HepG2 (cell line): ENCODE results near the gene BCAS1. TPM values are rescaled to one million over a fixed set of nuclear protein-coding genes. Genes with fewer than 3 reads are reported as not detected.

Experiments used
- ATAC-seq: fragments of 200-7000 bp; cut with Tn5 transposase; 3 replicates; pipeline ENCODE4 v1.9.1; 2020; ENCODE audit warnings: mild to moderate bottlenecking, moderate library complexity
- BruUV-seq: library from RNA; stranded (reverse); fragments of 400-500 nt; replicated peaks from 2 replicates; lab custom pipeline; 2021; lab: Mats Ljungman, UMichigan
- CTCF ChIA-PET: fragments of 300-600 bp; formaldehyde crosslinking; extraction: SDS; loops from one replicate; lab custom pipeline; 2021; ENCODE audit warnings: low total read pairs, inconsistent platforms, low intra/inter-chr PET ratio; lab: Yijun Ruan, JAX
- POLR2A ChIA-PET: fragments of 350-600 bp; sonication (Branson Sonifier 250); formaldehyde crosslinking; loops from one replicate; lab custom pipeline; 2020; ENCODE audit warnings: antibody characterized with exemption, inconsistent platforms; lab: Yijun Ruan, JAX
- DNase-seq: peaks from one replicate; pipeline ENCODE4 v3.0.0-alpha.2; 2015; ENCODE audit warnings: low spot score
- FAIRE-seq: peaks from 3 replicates; lab custom pipeline; 2011; peaks lifted over from hg19 to GRCh38; lab: Jason Lieb, UNC
- H2AFZ ChIP-seq: one replicate; pipeline ENCODE4 v1.6.1; 2011; ENCODE audit warnings: low read length, inconsistent platforms
- H3K27ac ChIP-seq: fragments of 300-600 bp; 3 replicates; pipeline ENCODE4 v1.8.0; 2011; ENCODE audit warnings: mixed run types, mild to moderate bottlenecking, mixed read lengths, low read length, inconsistent platforms; ENCODE audit not compliant: insufficient read depth; ENCODE audit errors: extremely low read length
- H3K27me3 ChIP-seq, 2 experiments: fragments of 200-600 bp in 1 of 2; 2 replicates in 1 of 2; 3 replicates in 1 of 2; pipeline versions ENCODE4 v1.6.0 to v1.8.0; 2011; ENCODE audit warnings: low read length in 2 of 2, mild to moderate bottlenecking in 2 of 2, moderate library complexity in 2 of 2, inconsistent platforms in 1 of 2; ENCODE audit not compliant: insufficient read depth in 2 of 2, control insufficient read depth in 1 of 2
- H3K36me3 ChIP-seq, 2 experiments: fragments of 200-600 bp in 1 of 2; replicated peaks in 1 of 2; 2 replicates in 1 of 2; 3 replicates in 1 of 2; pipeline versions ENCODE4 v1.5.1 to v1.8.0; 2011; ENCODE audit warnings: low read length in 2 of 2, inconsistent platforms in 1 of 2; ENCODE audit not compliant: insufficient read depth in 2 of 2, control insufficient read depth in 1 of 2
- H3K4me1 ChIP-seq: 2 replicates; pipeline ENCODE4 v1.5.1; 2012; ENCODE audit warnings: low read length, inconsistent platforms; ENCODE audit not compliant: insufficient read depth
- H3K4me2 ChIP-seq: 2 replicates; pipeline ENCODE4 v1.6.0; 2011; ENCODE audit warnings: low read depth, low read length, inconsistent platforms
- H3K4me3 ChIP-seq, 3 experiments: fragments of 200-600 bp in 1 of 3; sonication (generic), shearing (Covaris generic) in 1 of 3; replicated peaks in 1 of 3; 2 replicates each; pipeline ENCODE4 v1.5.1; 2011 to 2016; ENCODE audit warnings: low read length in 3 of 3, inconsistent platforms in 2 of 3, low read depth in 2 of 3, mild to moderate bottlenecking in 2 of 3, control low read depth in 1 of 3, mixed read lengths in 1 of 3; ENCODE audit not compliant: insufficient read depth in 1 of 3
- H3K79me2 ChIP-seq: one replicate; pipeline ENCODE4 v1.6.1; 2011; ENCODE audit warnings: low read length, inconsistent platforms; ENCODE audit not compliant: insufficient read depth
- H3K9ac ChIP-seq: 2 replicates; pipeline ENCODE4 v1.6.0; 2011; ENCODE audit warnings: mild to moderate bottlenecking, low read depth, low read length, inconsistent platforms; ENCODE audit not compliant: insufficient read depth
- H3K9me3 ChIP-seq: 2 replicates; pipeline ENCODE4 v1.5.1; 2012; ENCODE audit warnings: mild to moderate bottlenecking, low read length
- H4K20me1 ChIP-seq: 2 replicates; pipeline ENCODE4 v1.6.0; 2011; ENCODE audit warnings: inconsistent platforms, mild to moderate bottlenecking, low read length, moderate library complexity; ENCODE audit not compliant: insufficient read depth
- ARID5B ChIP-seq: IDR thresholded peaks from 2 replicates; pipeline ENCODE4 v1.4.0; 2020; ENCODE audit warnings: mild to moderate bottlenecking, missing genetic modification reagents
- CENPBD1 ChIP-seq: sonication (generic); formaldehyde crosslinking; IDR thresholded peaks from 2 replicates; pipeline ENCODE4 v1.8.0; 2022; ENCODE audit warnings: missing genetic modification reagents, low read depth, mild to moderate bottlenecking, borderline replicate concordance
- CENPT ChIP-seq: sonication (generic); formaldehyde crosslinking; IDR thresholded peaks from 2 replicates; pipeline ENCODE4 v1.8.0; 2022; ENCODE audit warnings: low read depth, mild to moderate bottlenecking, moderate library complexity, missing genetic modification reagents
- DPF2 ChIP-seq: sonication (generic); formaldehyde crosslinking; IDR thresholded peaks from 2 replicates; pipeline ENCODE4 v1.4.0; 2020; ENCODE audit warnings: mild to moderate bottlenecking, low read depth, missing genetic modification reagents, borderline replicate concordance
- GFI1 ChIP-seq: sonication (generic); formaldehyde crosslinking; IDR thresholded peaks from 2 replicates; pipeline ENCODE4 v1.5.0; 2020; ENCODE audit warnings: missing genetic modification reagents, mild to moderate bottlenecking, borderline replicate concordance
- HMGA1 ChIP-seq: sonication (generic); formaldehyde crosslinking; conservative IDR thresholded peaks from 2 replicates; pipeline ENCODE4 v1.4.0; 2020; ENCODE audit warnings: missing genetic modification reagents
- NFE2L2 ChIP-seq: fragments of 150-350 bp; IDR thresholded peaks from 2 replicates; pipeline ENCODE4 v1.6.1; 2014; ENCODE audit warnings: low read length
- SP2 ChIP-seq: sonication (generic); formaldehyde crosslinking; IDR thresholded peaks from 2 replicates; pipeline ENCODE4 v1.5.1; 2020; ENCODE audit warnings: mild to moderate bottlenecking, missing genetic modification reagents
- TGIF2 ChIP-seq: IDR thresholded peaks from 2 replicates; pipeline ENCODE4 v1.6.1; 2016; ENCODE audit warnings: control low read depth, missing compliant biosample characterization
- YEATS4 ChIP-seq: sonication (generic); formaldehyde crosslinking; IDR thresholded peaks from 2 replicates; pipeline ENCODE4 v1.4.0; 2020; ENCODE audit warnings: missing genetic modification reagents, borderline replicate concordance
- ZBTB43 ChIP-seq: sonication (generic); formaldehyde crosslinking; conservative IDR thresholded peaks from 2 replicates; pipeline ENCODE4 v1.4.0; 2020; ENCODE audit warnings: missing genetic modification reagents
- ZFP90 ChIP-seq: sonication (generic); formaldehyde crosslinking; IDR thresholded peaks from 2 replicates; pipeline ENCODE4 v1.8.0; 2022; ENCODE audit warnings: missing genetic modification reagents, mild to moderate bottlenecking, inconsistent platforms, borderline replicate concordance
- ZMYM3 ChIP-seq: sonication (generic); formaldehyde crosslinking; IDR thresholded peaks from 2 replicates; pipeline ENCODE4 v1.5.1; 2020; ENCODE audit warnings: mild to moderate bottlenecking, missing genetic modification reagents
- ZNF3 ChIP-seq: IDR thresholded peaks from 2 replicates; pipeline ENCODE4 v1.7.0; 2017; ENCODE audit warnings: inconsistent platforms
- ZNF331 ChIP-seq: sonication (generic); formaldehyde crosslinking; IDR thresholded peaks from 2 replicates; pipeline ENCODE4 v1.4.0; 2020; ENCODE audit warnings: missing genetic modification reagents
- ZNF850 ChIP-seq: sonication (generic); formaldehyde crosslinking; conservative IDR thresholded peaks from 2 replicates; pipeline ENCODE4 v1.9.0; 2021; ENCODE audit warnings: mild to moderate bottlenecking, missing genetic modification reagents
- WGBS: methylation state at CpG from one replicate; pipeline ENCODE4 v1.1.6; 2017; ENCODE audit warnings: low lambda C conversion rate; 5-methylcytosine and 5-hydroxymethylcytosine counted together
- in situ Hi-C: cut with HindIII; loops from 2 replicates; pipeline ENCODE4 v1.10.0; 2017; ENCODE audit warnings: low pct_unique_long_range_greater_than_20kb; ENCODE audit not compliant: extremely low pct_ligation_motif_present
- intact Hi-C: fragments of 100-400 bp; cut with micrococcal nuclease; formaldehyde crosslinking; loops from one replicate; pipeline ENCODE4 v1.10.0; 2022; ENCODE audit not compliant: unreplicated experiment
- polyA plus RNA-seq, 8 experiments: library from polyadenylated mRNA; depleted of rRNA in 3 of 8; stranded (reverse) in 7 of 8; unstranded in 1 of 8; fragments of >200 nt; fragmentation: Illumina TruSeq in 4 of 8; extraction: Trizol in 4 of 8; gene quantifications; 2 replicates each; pipeline versions ENCODE4 v1.2.1 to v1.2.3, GENCODE V29; 2011 to 2016; ENCODE audit warnings: low read depth in 4 of 8, missing spikeins in 1 of 8, mixed read lengths in 1 of 8; ENCODE audit not compliant: insufficient read depth in 1 of 8
- total RNA-seq, 5 experiments: library from RNA; depleted of rRNA; stranded (reverse); fragments of >200 nt; fragmentation: Illumina TruSeq; extraction: Trizol; gene quantifications; 2 replicates each; pipeline ENCODE4 v1.2.3, GENCODE V29; 2016; ENCODE audit warnings: low read depth in 1 of 5
- TF ChIP-seq, protein P1 (sequence below): sonication (generic); formaldehyde crosslinking; IDR thresholded peaks from 2 replicates; pipeline ENCODE4 v1.5.0; 2020; ENCODE audit warnings: missing genetic modification reagents

Gene BCAS1
- total and polyA plus RNA-seq, 2 of the 13 experiments (the other 11 are each of a cell fraction or from before 2014, with no cell fraction given): 0.55 to 0.91 TPM

GRCh38 chr20:54116550-54117235 lies 46.3 kb upstream of the BCAS1 start:
- ChIA-PET POLR2A (interaction anchor here (0.8 to 6.9 kb wide), 7 partner anchors 11 to 79 kb away, joined by 3 to 145 read pairs (median 6); no protein-coding TSS in a partner anchor), CTCF (interaction anchor here (1.5 to 1.6 kb wide), 2 partner anchors 13 to 78 kb away, joined by 5 read pairs; no protein-coding TSS in a partner anchor)
- Histone ChIP-seq H3K9me3 (0 out of 2 replicates have a peak, but pooled peaks cover 1% of the 10 kb centered on the region), H3K79me2 (no peaks in the 10 kb centered on the region), H3K4me1 (peaks cover 97% of the 10 kb centered on the region), H3K4me3 (no peak overlapping the region), H3K4me2 (no peak overlapping the region), H3K27me3 (no peaks in the 10 kb centered on the region), H2AFZ (no peak overlapping the region), H3K27ac (peak overlapping the region; percentile 83), H3K36me3 (no peaks in the 10 kb centered on the region), H4K20me1 (no peaks in the 10 kb centered on the region), H3K9ac (peak overlapping the region; percentile 60)
- 95% methylated on average over 4 of the region's 4 CpGs for WGBS
- TSS peak; percentile 62 for BruUV-seq
- in situ Hi-C loops (no loop called here), intact Hi-C loops (loop anchor here (1.0 kb wide), 1 partner anchor 12 kb away; no protein-coding TSS in a partner anchor)
- FAIRE-seq (no peak), DNase-seq (no peak), ATAC-seq (no peak)
- TF ChIP-seq GFI1 (0 out of 2 replicates have a peak, but pooled peaks have one; percentile 5), ZMYM3 (CRISPR knock-in tag) (peak; percentile 80), ZFP90 (CRISPR knock-in tag) (peak; percentile 99), ZNF3 (0 out of 2 replicates have a peak, but pooled peaks have one; percentile 37), CENPBD1 (no peak), NFE2L2 (0 out of 2 replicates have a peak, but pooled peaks have one; percentile 4), ARID5B (CRISPR knock-in tag) (no peak), ZBTB43 (0 out of 2 replicates have a peak, but pooled peaks have one; percentile 22), ZNF850 (CRISPR knock-in tag) (no peak), TGIF2 (peak; percentile 7; the same call in 1 of the 2 replicates), CENPT (CRISPR knock-in tag) (no peak), DPF2 (CRISPR knock-in tag) (0 out of 2 replicates have a peak, but pooled peaks have one; percentile 2), YEATS4 (CRISPR knock-in tag) (peak; percentile 14; the same call in 1 of the 2 replicates), ZNF331 (CRISPR knock-in tag) (0 out of 2 replicates have a peak, but pooled peaks have one; percentile 4), HMGA1 (CRISPR knock-in tag) (no peak), SP2 (no peak)
- TF ChIP-seq, protein P1, sequence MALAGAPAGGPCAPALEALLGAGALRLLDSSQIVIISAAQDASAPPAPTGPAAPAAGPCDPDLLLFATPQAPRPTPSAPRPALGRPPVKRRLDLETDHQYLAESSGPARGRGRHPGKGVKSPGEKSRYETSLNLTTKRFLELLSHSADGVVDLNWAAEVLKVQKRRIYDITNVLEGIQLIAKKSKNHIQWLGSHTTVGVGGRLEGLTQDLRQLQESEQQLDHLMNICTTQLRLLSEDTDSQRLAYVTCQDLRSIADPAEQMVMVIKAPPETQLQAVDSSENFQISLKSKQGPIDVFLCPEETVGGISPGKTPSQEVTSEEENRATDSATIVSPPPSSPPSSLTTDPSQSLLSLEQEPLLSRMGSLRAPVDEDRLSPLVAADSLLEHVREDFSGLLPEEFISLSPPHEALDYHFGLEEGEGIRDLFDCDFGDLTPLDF: 0 out of 2 replicates have a peak, but pooled peaks have one; percentile 35
